Astrocyte (in vitro differentiated cells and primary cell): ENCODE results near the gene ETV5. TPM values are rescaled to one million over a fixed set of nuclear protein-coding genes. Genes with fewer than 3 reads are reported as not detected.
A peak's percentile ranks its signal among the peaks of the same experiment; 100 is the strongest.
"Not testable (repeated sequence)": the region's sequence is repeated elsewhere in the genome, so short reads cannot be mapped to it uniquely, and the experiment has no call there.

Experiments used
- DNase-seq: peaks from one replicate; pipeline ENCODE4 v3.0.0-alpha.2; 2010; ENCODE audit warnings: low read depth
- FAIRE-seq: peaks from 2 replicates; lab custom pipeline; 2011; peaks lifted over from hg19 to GRCh38; lab: Jason Lieb, UNC
- H2AFZ ChIP-seq: 2 replicates; pipeline ENCODE4 v1.6.0; 2012; ENCODE audit warnings: low read depth, low read length, inconsistent platforms
- H3K27ac ChIP-seq: 2 replicates; pipeline ENCODE4 v1.5.1; 2011; ENCODE audit warnings: low read depth, low read length, inconsistent platforms
- H3K27me3 ChIP-seq: 2 replicates; pipeline ENCODE4 v1.6.0; 2011; ENCODE audit warnings: low read length, inconsistent platforms; ENCODE audit not compliant: insufficient read depth
- H3K36me3 ChIP-seq: 2 replicates; pipeline ENCODE4 v1.5.1; 2011; ENCODE audit warnings: low read length, inconsistent platforms; ENCODE audit not compliant: insufficient read depth
- H3K4me1 ChIP-seq: 2 replicates; pipeline ENCODE4 v1.5.1; 2011; ENCODE audit warnings: low read length, inconsistent platforms; ENCODE audit not compliant: insufficient read depth
- H3K4me2 ChIP-seq: 2 replicates; pipeline ENCODE4 v1.6.0; 2012; ENCODE audit warnings: low read length, inconsistent platforms
- H3K4me3 ChIP-seq: 2 replicates; pipeline ENCODE4 v1.5.1; 2011; ENCODE audit warnings: low read depth, mild to moderate bottlenecking, low read length, inconsistent platforms; ENCODE audit not compliant: insufficient read depth
- H3K79me2 ChIP-seq: 2 replicates; pipeline ENCODE4 v1.6.0; 2012; ENCODE audit warnings: mild to moderate bottlenecking, low read length, inconsistent platforms; ENCODE audit not compliant: insufficient read depth
- H3K9ac ChIP-seq: 2 replicates; pipeline ENCODE4 v1.6.0; 2012; ENCODE audit warnings: mild to moderate bottlenecking, low read length, inconsistent platforms
- H3K9me3 ChIP-seq: 2 replicates; pipeline ENCODE4 v1.5.1; 2012; ENCODE audit warnings: low read depth, mild to moderate bottlenecking, low read length, inconsistent platforms; ENCODE audit not compliant: insufficient read depth
- H4K20me1 ChIP-seq: 2 replicates; pipeline ENCODE4 v1.6.0; 2012; ENCODE audit warnings: low read length, inconsistent platforms; ENCODE audit not compliant: insufficient read depth
- H3K27ac Mint-ChIP-seq: one replicate; pipeline ENCODE4 v1.8.0; 2021; ENCODE audit warnings: mild to moderate bottlenecking, mixed read lengths; ENCODE audit not compliant: unreplicated experiment
- H3K27me3 Mint-ChIP-seq: one replicate; pipeline ENCODE4 v1.8.0; 2021; ENCODE audit warnings: low read depth, mixed read lengths; ENCODE audit not compliant: unreplicated experiment
- H3K36me3 Mint-ChIP-seq: one replicate; pipeline ENCODE4 v1.8.0; 2021; ENCODE audit warnings: low read depth, mixed read lengths; ENCODE audit not compliant: unreplicated experiment
- H3K4me1 Mint-ChIP-seq: one replicate; pipeline ENCODE4 v1.8.0; 2021; ENCODE audit warnings: low read depth, mixed read lengths; ENCODE audit not compliant: unreplicated experiment
- H3K4me3 Mint-ChIP-seq: one replicate; pipeline ENCODE4 v1.8.0; 2021; ENCODE audit warnings: mild to moderate bottlenecking, moderate library complexity, mixed read lengths; ENCODE audit not compliant: unreplicated experiment
- H3K9me3 Mint-ChIP-seq: one replicate; pipeline ENCODE4 v1.8.0; 2021; ENCODE audit warnings: mild to moderate bottlenecking, mixed read lengths; ENCODE audit not compliant: unreplicated experiment
- CTCF ChIP-seq: IDR thresholded peaks from 2 replicates; pipeline ENCODE4 v1.5.1; 2011; ENCODE audit warnings: low read depth, mild to moderate bottlenecking, inconsistent platforms, low read length, moderate library complexity; ENCODE audit not compliant: insufficient read depth
- EZH2 ChIP-seq: IDR thresholded peaks from 2 replicates; pipeline ENCODE4 v1.6.1; 2012; ENCODE audit warnings: mild to moderate bottlenecking, low read length, inconsistent platforms; ENCODE audit not compliant: insufficient read depth
- total RNA-seq: library from RNA; stranded (reverse); gene quantifications from 2 replicates; pipeline ENCODE4 v1.2.1, GENCODE V29; 2021

ETV5 gene
- total RNA-seq, 1 donor from 2014 or later, result 55.3 TPM

- Histone ChIP-seq H3K27me3 (no peaks in the 10 kb centered on the region), H3K9me3 (no peaks in the 10 kb centered on the region), H3K27ac (no peak overlapping the region), H3K4me3 (no peak overlapping the region), H3K4me1 (peaks cover 17% of the 10 kb centered on the region), H3K9ac (no peak overlapping the region), H3K79me2 (no peaks in the 10 kb centered on the region), H4K20me1 (no peaks in the 10 kb centered on the region), H3K4me2 (peak overlapping the region; percentile 39), H3K36me3 (no peaks in the 10 kb centered on the region), H2AFZ (no peak overlapping the region)
- TF ChIP-seq EZH2 (no peak), CTCF (no peak)
- Mint-ChIP-seq H3K27ac (peak overlapping the region; percentile 91), H3K36me3 (no peaks in the 10 kb centered on the region), H3K27me3 (no peaks in the 10 kb centered on the region), H3K4me1 (peaks cover 5% of the 10 kb centered on the region), H3K4me3 (no peak overlapping the region), H3K9me3 (peaks cover 20% of the 10 kb centered on the region)
- DNase-seq, result peak; percentile 93
- FAIRE-seq, result peak; percentile 82
Observed at GRCh38 chr3:186021673-186022362, 87.1 kb downstream of the ETV5 start.

- H3K79me2 ChIP-seq, H2AFZ ChIP-seq, H4K20me1 ChIP-seq, H3K27ac ChIP-seq, H3K9me3 ChIP-seq, FAIRE-seq, H3K27me3 Mint-ChIP-seq, H3K36me3 Mint-ChIP-seq, H3K4me3 ChIP-seq, DNase-seq, H3K36me3 ChIP-seq, H3K4me3 Mint-ChIP-seq, H3K4me1 Mint-ChIP-seq, H3K27me3 ChIP-seq, H3K9ac ChIP-seq: not testable (repeated sequence)
- H3K4me1 ChIP-seq, result peaks cover 17% of the 10 kb centered on the region
- H3K4me2 ChIP-seq, result peak overlapping the region; percentile 11
- H3K9me3 Mint-ChIP-seq, result peaks cover 20% of the 10 kb centered on the region
- H3K27ac Mint-ChIP-seq, result peak overlapping the region; percentile 91
Observed at GRCh38 chr3:186021250-186021649, 87.6 kb downstream of the ETV5 start.

GRCh38 chr3:186019288-186019687 is 89.6 kb downstream of the ETV5 start:
- not testable (repeated sequence) for H3K9ac ChIP-seq, H3K27ac ChIP-seq, H3K4me3 ChIP-seq, H3K27me3 ChIP-seq, H2AFZ ChIP-seq, H3K27ac Mint-ChIP-seq, FAIRE-seq, H4K20me1 ChIP-seq, H3K36me3 Mint-ChIP-seq, H3K36me3 ChIP-seq, DNase-seq, H3K4me1 ChIP-seq, H3K4me1 Mint-ChIP-seq, H3K4me2 ChIP-seq, H3K27me3 Mint-ChIP-seq, H3K79me2 ChIP-seq, H3K9me3 ChIP-seq, H3K4me3 Mint-ChIP-seq
- H3K9me3 Mint-ChIP-seq, result peaks cover 25% of the 10 kb centered on the region
